Hematopoietic multipotent progenitor cell treated with erythropoietin and hydrocortisone succinate and interleukin-3 and kit ligand, for 17 days (in vitro differentiated cells): ENCODE data around the gene EI24.
A peak's percentile ranks its signal among the peaks of the same experiment; 100 is the strongest.

ENCODE experiments used
- DNase-seq: peaks from one replicate; pipeline ENCODE4 v3.0.0-alpha.2; 2015; ENCODE audit warnings: low spot score

Gene EI24

GRCh38 chr11:125579811-125580210, 10.5 kb downstream of the EI24 start:
- no peak for DNase-seq

- DNase-seq: no peak
Measured at GRCh38 chr11:125583496-125583895, 14.2 kb downstream of the EI24 start.

GRCh38 chr11:125585487-125585886, 16.2 kb downstream of the EI24 start:
- no peak for DNase-seq

GRCh38 chr11:125586623-125587022, 17.3 kb downstream of the EI24 start:
- no peak for DNase-seq

- no peak for DNase-seq
Measured at GRCh38 chr11:125587480-125587879, 18.2 kb downstream of the EI24 start.

GRCh38 chr11:125588505-125588904, 19.2 kb downstream of the EI24 start:
- no peak for DNase-seq

GRCh38 chr11:125591649-125592304, 22.5 kb downstream of the EI24 start:
- peak; percentile 50 for DNase-seq

- peak; percentile 100 for DNase-seq
Measured at GRCh38 chr11:125592305-125593113, 23.2 kb downstream of the EI24 start, which contains the start of gene STT3A. Gene STT3A, plus strand, starts transcription at chr11:125592852. Its CDS starts 3,064 bp downstream, at chr11:125595916.

- DNase-seq: peak; percentile 66
Measured at GRCh38 chr11:125593114-125593820, 24.0 kb downstream of the EI24 start.

- no peak for DNase-seq
Measured at GRCh38 chr11:125594958-125595357, 25.7 kb downstream of the EI24 start.

GRCh38 chr11:125600663-125601062, 31.4 kb downstream of the EI24 start:
- no peak for DNase-seq

- DNase-seq: no peak
Measured at GRCh38 chr11:125603207-125603606, 33.9 kb downstream of the EI24 start.

- no peak for DNase-seq
Measured at GRCh38 chr11:125605417-125605816, 36.1 kb downstream of the EI24 start.

- no peak for DNase-seq
Measured at GRCh38 chr11:125609545-125609944, 40.3 kb downstream of the EI24 start.

GRCh38 chr11:125618383-125618782, 49.1 kb downstream of the EI24 start:
- no peak for DNase-seq

- DNase-seq: no peak
Measured at GRCh38 chr11:125621995-125622394, 52.7 kb downstream of the EI24 start.

GRCh38 chr11:125623064-125623463, 53.8 kb downstream of the EI24 start:
- DNase-seq: no peak

- DNase-seq: no peak
Measured at GRCh38 chr11:125624756-125625213, 55.5 kb downstream of the EI24 start, which contains the start of gene CHEK1. Gene CHEK1, plus strand, starts transcription at chr11:125625163. Its CDS starts 1,606 bp downstream, at chr11:125626769.

GRCh38 chr11:125625225-125625629, 56.0 kb downstream of the EI24 start:
- DNase-seq: no peak

- peak; percentile 71 for DNase-seq
Measured at GRCh38 chr11:125625630-125626287, 56.5 kb downstream of the EI24 start.

GRCh38 chr11:125626288-125626950, 57.1 kb downstream of the EI24 start:
- no peak for DNase-seq
